HG03460 (cell line): ENCODE measurements around the gene CHRNA5.

Experiments
- ATAC-seq: cut with Tn5 transposase; IDR thresholded peaks from one replicate; pipeline ENCODE4 v1.9.1; 2021; ENCODE audit not compliant: unreplicated experiment

Gene CHRNA5

DNA sequence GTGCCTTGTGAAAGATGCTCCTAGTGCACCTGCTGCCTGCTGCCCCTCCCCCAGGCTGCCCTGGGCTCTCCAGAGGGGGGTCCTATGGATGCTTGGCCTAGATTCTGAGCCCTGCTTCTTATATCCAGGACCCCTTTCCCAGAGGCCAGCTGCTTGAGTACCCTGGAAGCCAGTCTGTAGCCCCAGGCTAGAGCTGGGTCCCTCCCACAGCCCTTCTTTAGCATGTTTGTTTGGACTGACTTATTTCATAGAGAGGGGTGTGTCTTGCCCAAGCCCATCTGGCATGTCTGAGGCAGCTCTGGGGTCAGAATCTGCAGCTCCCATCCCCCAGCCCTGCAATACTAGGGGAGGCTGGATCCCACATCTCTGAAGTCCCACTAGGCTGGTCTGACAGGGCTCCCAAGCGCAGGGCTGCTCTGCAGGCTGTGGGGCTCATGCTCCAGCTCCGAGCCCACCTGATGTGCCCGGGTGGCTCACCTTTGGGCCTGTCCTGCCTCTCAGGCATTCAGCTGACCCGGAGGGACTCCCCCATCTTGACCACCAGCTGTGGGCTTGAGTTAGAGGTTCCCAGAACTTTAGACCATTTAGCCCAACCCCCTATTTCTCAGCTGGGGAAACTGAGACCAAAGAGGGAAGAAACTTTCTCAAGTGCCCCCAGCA, 72.6 kb downstream of the CHRNA5 start:
- no peak for ATAC-seq

DNA sequence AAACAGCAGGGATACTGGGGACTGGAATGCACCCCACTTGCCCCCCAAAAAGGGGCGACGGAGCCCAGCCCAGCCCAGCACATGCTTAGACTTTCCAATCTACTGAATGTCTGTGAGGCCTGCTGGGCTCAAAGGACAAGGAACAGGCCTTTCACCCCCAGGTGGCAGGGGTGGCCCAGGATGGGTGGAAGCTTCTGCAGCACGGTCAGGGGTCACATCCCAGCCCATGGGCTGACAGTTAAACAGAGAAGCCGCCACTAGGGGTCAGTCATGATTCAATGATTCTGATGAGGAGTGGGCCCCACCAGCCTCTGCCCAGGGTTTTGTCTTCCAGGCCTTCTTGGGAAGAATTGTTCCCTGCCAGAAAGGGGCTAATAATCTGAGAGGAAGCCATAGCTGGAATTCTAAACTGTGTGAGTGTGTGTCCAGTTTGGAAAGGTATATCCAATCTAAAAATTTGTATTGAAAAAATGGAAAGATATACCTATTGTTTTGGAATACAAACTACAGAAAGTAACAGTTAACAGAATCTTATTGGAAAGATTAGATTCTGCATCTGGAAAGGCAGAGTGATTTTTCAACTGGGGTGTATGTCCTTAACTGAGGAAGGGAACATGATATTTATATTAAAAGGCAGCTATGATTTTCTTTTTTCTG, 73.5 kb downstream of the CHRNA5 start:
- no peak for ATAC-seq

DNA sequence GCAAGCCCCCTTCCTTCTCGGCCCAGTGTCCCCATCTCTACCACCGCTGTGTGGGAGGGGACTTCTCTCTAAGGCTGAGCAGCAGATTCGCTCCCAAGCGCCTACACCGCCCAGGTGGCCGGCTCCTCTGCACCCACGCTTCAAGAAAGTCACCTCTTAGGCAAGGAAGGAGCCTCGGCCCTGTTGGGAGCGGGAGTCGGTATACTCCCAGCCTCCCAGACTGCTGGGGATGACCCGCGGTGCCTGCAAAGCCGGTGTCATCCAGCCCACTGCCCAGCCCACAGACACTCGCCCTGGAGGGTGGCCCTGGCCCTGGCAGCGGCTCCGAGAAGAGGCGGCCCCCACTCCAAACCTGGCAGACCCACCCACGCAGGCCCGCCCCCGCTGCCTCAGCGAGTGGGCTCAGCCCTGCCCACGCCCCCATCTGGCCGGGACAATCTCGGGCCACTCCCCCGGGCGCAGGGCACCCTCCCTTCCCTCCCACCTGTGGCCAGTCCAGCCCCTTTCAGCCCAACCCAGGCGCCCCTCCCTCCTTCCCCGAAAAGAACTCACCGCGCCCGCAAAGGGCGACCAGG, 75.3 kb downstream of the CHRNA5 start:
- ATAC-seq, result no peak

DNA sequence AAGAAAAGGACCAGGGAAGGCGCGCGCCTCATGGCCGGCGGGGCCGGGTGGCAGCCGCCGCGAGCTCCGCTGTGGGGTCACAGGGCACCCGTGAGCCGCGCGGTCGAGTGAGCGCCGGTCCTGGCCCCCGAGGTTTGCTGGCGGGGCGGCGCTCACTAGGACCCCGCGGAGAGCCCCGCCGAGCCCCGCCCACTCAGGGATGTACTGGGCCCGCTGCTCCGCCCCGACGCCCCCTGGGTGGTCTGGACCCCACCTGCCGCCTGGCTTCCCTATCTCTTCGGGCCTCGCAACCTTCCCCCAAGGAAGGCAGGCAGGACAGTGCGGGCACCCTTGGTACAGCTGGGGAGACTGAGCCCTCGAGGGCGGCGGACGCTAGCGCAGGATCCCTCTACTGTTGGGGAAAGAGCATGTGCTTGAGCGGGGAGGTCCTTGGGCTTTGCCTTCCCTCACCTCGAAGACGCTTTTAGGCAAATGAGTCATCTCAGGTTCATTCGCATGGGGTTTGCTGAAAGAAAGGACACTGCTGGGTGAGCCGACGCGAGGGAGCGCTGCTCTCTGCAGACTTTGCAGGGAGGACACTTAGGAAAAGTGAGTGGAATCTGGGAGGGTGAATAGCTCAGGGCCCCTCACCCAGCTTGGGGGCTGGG, 75.9 kb downstream of the CHRNA5 start, which contains the start of gene CHRNB4:
Gene CHRNB4 (minus strand): TSS at position 109 of the 647 bp plus-strand sequence. CDS start 77 bp downstream, at position 32.
- no peak for ATAC-seq

DNA sequence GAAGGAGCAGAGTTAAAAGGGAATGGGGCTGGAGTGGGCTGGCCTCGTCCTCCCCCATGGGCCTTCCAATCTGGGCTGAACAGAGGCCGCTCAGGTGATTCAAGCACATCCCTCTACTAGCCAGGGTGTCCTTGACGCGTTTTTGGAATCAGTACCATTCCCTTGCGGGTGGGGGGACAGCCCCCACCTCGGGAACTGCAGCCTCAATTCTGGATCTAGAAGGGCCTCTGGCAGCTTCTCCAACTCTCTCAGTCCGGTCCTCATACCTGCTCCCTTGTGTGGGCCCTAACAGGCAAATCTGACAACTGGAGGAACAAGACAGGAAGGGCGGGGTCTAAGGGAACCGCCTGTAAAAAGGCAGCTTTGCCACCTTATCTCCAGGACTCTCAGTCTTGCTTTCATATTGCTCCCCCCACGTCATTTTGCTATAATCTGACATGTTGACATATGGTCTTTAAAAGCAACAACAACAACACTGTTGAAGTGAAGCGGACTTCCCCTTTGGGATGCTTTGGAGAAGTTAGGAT, 76.5 kb downstream of the CHRNA5 start:
- ATAC-seq, result no peak

DNA sequence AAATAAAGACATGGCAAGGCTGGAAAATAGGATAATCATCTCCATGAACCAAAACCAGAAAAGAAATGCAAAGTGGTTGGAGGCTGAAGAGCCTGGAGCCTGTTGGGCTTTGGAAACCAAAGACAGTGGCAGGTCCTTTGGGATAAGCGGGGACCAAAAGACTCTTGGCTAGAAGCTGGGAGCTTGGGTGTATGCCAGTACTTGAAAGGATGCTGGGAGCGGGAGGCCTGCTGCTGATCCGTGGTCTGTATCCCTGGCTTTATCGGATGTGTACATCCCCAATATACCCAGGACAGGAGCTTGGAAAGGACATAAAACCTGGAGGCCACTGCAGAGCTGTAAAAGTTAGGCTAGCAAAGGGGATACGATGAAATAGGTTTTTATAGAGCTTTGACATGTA, 77.0 kb downstream of the CHRNA5 start:
- no peak for ATAC-seq
